HG02885 (cell line): ENCODE results near the gene DOCK4.

Experiments
- ATAC-seq: cut with Tn5 transposase; IDR thresholded peaks from one replicate; pipeline ENCODE4 v1.9.1; 2021; ENCODE audit warnings: mild to moderate bottlenecking; ENCODE audit not compliant: unreplicated experiment, poor library complexity

DOCK4 gene

DNA sequence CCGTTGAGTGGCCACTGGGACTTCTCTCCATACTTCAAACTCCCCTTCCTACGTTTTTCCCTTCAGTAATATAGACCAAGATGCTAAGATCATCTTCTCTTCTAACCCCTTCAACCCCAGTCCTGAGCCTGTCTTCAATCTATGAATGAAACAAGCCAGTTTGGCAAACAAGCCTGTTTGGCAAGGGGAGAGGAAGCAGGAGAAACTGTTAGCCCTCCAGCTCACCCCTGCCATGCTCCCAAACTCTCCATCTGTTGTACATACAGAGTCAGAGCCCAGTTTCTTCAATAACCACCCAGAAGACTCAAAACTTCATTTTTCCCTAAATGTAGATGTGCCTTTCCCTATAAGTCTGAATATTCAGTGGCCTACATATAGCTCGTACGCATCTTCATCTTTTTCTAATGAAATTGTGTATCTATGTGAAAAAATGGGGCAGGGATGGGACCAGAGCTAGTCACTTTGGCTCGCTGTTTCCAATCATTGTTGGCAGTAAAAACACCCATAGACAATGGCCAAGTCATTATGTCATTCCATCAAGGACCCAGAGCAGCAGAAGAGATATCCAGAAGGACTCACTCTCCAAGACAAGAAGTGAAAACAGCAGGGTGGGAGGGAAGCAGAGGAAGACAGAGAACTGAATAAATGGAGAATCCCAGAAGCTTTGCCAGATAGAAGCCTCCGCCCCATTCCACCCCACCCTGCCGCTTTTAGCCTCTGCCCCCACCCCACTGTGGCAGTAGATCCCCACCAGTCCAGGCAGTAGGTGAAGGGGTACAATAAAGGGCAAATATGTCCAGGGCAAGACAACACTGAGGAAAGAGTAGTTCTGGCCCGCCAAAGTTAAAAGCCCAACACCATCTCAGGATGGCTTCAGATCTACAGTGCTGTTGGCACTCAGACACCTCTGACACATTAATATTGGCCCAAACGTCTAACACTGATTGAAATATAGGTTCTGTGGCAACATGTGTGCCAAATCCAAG lies 87.3 kb downstream of the DOCK4 start:
- no peak for ATAC-seq

DNA sequence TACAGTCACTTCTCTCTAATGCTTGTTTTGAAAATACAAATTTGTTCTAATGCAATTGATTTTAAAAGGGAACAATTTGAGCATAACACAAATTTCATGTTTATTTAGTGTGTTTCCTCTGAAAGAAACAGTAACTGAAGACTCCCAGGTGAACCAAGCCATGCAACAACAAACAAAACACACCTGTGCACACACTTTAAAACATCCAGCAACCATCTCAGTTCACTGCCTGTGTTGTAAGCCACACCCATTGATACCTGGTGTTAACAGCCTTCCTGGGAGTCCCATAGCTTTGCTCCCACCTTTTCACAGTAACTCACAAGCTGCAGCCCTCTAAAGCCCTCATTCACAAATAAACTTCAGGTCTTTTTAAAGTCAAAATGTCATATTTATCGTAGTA lies 89.3 kb downstream of the DOCK4 start:
- no peak for ATAC-seq

DNA sequence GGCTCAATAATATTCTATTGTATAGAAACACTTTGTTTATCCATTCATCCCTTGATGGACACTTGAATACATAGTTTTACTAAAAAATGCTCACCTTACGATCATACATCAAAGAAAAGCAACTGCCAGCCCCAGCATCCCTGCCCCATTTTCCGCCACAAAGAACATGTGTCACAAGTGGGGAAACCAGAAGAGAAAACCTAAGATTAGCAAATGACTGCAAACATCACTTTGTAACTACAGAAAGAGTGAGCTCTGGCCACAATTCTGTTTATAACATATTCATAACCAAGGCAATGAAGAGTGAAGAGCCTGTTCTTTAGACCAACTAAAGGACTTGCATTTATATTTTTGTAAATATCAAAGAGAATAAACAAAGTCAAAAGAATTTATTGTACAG lies 89.8 kb downstream of the DOCK4 start:
- ATAC-seq = no peak

DNA sequence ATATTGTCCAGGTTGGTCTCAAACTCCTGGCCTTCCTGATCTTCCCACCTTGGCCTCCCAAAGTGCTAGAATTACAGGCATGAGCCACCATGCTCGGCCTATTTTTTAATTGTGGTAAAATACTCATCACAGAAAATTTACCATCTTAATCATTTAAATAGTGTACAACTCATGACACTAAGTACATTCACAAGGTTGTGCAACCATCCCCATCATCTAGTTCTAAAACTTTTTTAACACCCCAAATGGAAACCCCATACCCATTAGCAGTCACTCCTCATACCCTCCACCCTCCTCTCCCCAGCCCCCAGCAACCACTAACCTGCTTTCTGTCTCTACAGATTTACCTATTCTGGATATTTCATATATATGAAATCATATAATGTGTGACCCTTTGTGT lies 90.3 kb downstream of the DOCK4 start:
- no peak for ATAC-seq

DNA sequence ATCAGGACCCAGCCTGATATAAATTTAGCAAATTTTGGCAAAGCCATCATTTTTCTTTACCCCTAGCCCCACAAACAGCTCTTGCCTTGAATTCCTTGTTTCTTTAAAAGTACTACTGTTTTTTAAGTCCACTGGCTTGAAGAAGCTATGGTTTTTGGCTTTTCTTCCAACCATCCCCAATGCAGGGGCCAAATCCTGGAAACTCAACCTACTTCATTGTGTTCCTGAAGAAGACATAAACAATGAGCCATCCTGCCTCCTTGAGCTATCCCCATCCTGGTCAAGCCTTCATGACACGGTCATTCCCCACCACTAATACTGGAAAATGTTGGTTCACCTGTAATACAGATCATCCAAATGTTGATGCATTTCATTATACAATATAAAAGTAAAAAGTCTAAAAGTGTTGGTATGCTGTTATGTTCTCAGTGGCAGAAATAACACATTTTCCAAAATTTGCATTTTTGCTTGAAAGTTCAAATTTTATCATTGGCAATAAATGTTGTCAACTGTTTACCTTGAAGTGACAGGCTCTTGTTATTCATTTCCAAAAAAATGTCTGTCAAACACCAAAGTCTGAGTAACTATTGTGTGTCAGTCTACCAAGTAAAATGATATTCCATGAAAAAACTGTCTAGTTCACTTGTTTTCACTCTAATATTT lies 92.2 kb downstream of the DOCK4 start:
- no peak for ATAC-seq

DNA sequence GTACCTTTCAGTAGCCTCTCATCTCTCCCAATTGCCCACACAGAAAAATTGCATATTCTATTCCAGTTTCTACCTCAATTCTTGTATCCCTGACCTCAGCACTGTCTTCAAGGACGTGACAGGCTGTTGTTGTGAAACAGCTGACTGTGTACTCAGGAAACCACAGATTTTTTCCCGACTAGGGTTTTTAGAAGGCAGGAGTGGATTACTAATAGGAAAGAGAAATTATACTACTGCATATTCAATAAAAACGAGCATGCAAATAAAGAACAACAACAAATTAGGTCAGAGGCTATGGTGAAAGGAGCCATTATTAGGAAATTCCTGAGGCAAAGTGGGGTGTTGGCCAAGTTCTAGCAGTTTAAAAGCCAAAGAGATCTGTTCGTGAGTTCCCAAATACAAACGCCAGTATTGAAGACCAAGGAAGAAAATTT lies 93.4 kb downstream of the DOCK4 start:
- ATAC-seq = no peak

DNA sequence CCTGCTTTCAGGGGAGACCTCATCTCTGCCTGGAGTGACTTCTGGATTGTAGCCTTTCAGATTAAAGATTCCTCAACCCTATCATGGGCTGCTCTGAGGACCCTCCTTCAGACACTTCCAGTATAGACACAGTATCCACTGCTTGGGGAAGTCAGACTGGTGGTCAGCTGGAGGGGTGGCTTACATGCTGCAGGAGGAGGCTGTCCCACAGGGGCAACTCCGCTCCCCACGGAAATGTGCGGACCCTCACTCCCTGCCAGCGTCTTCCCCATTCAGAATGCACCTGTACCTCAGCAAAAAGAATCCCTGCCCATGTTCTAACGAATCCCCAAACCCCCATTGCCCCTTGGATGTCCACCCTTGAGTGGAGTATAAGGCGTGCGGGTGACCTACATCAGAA lies 95.5 kb downstream of the DOCK4 start:
- no peak for ATAC-seq

DNA sequence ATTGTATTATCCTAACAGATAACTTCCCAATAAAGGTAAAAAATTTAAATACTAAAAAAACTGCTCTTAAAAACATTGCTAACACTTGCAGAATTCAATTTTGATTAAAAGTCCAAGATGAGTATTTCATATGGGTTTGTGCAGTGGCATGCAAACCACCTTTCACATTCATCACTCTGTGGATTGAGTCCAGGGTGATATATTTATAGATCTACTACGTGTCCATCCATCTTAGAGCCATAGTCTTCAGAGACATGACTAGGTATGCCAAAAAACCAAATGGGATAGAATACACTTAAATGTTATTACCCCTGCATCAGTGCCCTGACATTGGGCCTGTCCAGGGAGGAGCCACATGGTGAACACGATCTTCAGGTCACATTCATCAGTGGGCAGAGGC lies 96.0 kb downstream of the DOCK4 start:
- no peak for ATAC-seq

DNA sequence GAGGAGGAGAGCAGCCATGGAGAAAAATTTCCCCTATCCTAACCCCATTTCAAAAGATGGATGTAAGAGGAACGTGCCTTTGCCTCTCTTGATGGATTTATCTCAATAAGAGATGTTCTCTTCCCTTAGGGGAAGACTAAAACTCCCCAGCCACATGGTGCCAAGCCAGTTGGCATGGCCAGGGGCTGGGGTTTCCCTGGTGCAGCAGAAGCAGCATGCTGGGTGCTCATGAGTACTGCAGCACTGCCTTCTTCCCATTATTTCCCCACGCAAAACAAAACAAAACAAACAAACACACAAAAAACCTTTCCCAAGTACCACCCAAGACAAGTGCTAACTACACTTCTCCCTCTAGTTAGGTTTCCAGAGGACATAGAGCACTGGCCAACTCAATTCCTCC lies 97.2 kb downstream of the DOCK4 start:
- no peak for ATAC-seq

DNA sequence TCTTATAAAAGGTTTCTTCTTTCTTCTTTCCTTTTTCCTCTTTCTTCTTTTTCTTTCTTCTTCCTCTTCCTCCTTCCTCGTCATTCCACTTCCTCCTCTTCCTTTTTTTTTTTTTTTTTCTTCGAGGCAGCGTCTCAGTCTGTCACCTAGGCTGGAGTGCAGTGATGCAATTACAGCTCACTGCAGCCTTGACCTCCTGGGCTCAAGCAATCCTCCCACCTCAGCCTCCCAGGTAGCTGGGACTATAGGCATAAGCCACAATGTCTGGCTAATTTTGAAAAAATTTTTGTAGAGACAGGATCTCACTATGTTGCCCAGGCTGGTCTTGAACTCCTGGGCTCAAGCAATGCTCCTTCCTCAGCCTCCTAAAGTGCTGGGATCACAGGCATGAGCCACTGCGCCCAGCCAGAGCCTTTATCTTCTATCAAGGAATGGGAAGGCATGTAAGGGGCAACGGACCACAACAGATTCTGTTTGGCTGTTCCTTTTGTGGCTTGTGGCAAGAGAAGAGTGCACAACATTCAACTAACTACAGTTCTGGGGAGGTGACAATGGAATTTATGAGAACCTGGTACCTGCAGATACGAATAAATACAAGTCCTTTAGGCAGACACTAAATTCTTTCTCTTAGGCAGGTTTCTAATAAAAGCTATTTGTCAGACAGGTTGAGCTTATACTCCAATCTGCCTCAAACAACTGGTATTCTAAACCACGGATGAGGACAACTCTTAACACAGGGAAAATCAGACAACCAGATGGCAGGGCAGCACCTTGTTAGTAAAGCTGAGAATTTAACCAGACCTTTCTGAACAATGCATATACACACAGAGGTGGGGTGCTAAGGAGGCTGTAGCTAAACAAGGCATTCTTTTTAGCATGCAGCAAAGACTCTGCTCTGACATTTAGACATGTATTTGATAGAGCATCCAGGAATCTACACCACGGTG lies 100.3 kb downstream of the DOCK4 start:
- ATAC-seq = no peak

DNA sequence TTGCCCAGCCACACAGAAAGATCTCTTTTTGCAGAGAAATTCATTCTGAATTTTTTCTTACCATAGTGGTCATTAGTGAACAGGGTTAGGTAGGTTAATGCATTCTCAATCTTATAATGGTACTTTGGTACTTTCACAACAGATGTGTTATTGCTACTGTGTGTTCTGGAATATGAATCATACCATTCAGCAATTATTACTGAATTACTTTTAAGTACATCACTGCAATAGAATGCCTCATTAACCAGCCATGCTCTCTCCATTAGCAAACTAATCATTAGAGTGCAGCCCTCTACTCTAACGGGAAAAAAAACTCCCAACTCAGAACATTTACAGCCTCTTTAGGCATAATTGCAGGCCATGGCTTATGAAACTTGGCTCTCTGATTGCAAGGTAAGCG lies 102.1 kb downstream of the DOCK4 start:
- ATAC-seq = no peak

DNA sequence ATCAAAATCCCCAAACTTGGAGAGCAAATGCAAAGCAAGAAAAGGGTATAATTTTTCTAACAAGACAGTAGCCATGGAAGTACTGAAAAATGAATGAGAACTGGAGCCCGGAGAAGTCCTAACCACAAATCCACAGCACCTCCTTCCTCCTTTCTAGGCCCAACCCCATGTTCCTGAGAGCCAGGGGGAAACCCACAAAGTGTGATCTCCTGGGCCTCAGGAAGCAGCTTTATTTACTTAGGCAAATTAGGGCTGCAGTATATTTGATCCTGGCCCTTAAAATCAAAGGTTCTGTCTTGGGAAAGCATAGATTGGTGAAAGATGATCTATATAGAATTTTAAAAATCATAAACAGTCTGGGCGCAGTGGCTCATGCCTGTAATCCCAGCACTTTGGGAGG lies 103.0 kb downstream of the DOCK4 start:
- ATAC-seq = no peak

DNA sequence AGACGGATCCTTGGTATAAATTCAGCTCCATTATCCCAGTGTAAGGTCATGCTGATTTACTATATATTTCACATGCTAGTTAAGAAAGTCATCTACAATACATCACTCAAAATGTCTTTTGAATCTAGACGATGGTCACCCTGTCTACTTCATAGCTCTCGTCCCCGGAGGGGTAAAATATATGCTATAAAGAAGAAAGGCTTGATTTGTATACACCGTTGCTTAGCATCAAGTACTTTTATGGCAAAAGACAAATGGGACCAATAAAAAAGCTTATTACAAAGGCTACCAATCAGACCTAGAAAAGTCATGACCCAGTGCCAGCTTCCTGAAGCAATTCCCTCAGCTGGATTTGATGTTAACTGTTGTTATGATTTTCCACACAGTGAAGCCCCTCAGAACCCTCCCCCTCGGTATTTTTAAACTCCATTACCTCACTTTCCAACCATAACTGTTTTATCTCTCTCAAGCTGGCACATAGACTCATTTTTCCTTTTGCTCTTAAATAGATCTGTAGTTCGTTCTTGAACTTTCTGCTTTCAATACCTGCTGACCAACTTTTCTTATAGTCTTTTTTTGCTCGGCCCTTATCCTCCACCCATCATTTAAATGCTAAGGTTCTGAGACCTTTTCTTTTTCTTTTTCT lies 104.9 kb downstream of the DOCK4 start:
- no peak for ATAC-seq

DNA sequence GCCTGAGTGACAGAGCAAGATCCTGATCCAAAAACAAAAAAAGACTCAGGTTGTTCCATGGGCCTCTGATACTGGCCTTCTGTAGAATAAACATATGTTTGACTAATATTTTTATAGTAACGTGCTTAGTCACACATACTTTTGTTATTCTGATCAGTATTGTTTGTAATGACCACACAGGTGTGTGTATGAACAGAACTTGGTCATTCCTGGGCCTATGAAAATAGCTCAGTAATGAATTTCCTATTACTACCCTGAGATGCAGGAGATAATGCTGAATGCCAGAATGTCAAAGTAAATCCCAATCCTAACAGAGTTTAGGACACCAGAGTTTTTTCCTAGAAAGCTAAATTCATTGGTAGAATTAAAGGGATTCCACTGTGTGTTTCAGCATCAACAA lies 108.7 kb downstream of the DOCK4 start:
- ATAC-seq = no peak

DNA sequence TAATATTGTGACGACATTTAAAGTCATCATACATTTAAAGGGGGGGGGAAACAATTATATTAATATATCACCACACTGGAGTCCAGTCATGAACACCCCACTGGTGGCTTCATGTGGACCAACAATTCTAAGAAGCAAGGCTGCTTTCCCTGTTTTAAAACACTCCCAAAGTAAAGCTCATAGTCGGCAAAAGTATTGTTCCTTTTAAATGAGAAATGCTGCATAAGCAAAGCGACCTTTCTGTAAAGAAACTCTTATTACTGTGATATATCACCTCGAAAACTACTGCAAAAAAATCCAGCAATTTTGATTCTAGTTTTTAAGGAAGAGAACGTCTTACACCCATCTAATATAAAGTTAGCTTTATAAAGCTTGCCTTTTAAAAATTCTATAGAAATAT lies 112.8 kb downstream of the DOCK4 start:
- ATAC-seq = no peak

DNA sequence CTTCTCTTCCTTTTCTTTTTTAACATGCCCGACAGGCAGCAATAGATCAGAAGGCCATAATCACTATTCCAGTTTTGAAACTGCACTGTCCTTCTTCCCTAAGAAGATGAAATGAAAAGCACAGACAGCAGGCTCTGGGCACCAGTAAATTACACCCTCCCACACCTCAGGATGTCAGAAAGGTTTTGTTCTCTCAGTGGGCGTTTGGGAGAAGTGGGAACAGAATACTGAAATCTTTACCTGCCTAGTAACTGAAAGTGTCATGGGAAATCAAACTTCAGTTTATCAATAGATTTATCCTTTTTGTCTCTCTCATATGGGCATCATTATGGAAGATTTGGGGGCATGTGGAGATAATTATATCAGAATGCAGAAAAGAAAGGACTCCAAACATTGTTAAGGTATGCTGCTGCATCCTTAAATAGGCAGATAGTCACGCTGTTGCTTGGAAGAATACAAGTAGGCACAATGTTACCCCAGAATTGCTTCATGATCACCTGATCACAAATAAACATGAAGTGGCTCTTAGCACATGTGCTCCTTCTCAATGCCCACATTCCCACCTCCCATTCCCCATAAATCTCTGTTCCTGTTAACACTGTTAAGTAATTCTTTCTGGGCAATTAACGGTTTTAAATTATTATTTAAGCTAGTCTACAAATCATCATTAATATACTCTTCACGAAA lies 113.3 kb downstream of the DOCK4 start:
- ATAC-seq = no peak

DNA sequence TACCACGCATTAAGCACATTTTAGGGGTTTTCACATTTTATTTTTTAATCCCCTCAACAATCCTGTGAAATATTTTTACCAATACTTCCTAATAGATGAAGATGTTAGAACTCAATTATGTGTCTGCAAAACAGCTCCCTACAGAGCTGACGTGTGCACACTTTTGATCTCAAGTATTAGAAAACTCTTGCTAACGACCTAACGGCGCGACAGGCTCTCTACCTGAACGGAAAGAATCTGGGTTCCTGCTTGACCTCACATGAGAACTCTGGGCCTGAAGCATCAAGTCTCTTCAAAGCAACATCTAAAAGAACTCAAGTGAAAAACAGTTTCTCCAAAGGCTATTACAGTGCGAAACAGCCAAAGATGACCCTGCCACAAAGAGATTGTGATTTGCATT lies 113.9 kb downstream of the DOCK4 start:
- ATAC-seq = no peak

DNA sequence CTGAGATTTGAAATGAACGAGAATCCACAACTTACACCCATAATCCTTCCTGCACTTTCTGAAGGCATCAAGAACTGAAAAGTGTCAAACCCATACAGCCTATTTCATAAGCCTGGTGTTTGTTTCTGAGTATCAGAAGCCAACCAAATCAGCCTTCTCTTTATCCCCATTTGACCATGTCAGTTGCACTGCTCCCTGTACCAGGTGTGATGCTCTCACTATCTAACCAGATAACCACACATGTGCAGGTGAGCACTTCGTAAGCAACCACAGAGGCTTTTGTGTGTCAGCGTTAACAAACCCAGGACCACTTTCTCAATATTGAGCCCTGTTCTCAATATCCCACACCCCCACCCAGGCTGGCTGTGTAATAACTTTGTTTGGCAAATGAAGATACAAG lies 114.4 kb downstream of the DOCK4 start:
- ATAC-seq = no peak

DNA sequence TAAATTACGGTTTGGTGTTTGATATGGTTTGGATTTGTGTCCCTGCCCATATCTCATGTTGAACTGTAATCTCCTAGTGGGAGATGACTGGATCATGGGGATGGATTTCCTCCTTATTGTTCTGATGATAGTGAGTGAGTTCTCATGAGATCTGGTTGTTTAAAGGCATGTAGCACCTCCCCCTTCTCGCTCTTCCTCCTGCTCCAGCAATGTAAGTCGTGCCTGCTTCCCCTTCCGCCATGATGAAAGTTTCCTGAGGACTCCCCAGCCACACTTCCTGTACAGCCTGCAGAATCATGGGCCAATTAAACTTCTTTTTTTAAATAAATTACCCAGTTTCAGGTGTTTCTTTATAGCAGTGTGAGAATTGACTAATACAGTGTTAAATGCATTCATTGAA lies 116.6 kb downstream of the DOCK4 start:
- ATAC-seq = no peak
